Amygdala (tissue), 56 donors: ENCODE measurements around the gene SCAF1.

Source experiments
- DNase-seq, 56 donors: peaks; one replicate each; lab custom pipeline; 2025; lab: John Stamatoyannopoulos, UW

SCAF1 gene

GRCh38 chr19:49642492-49643035 lies 555 bp downstream of the SCAF1 start:
- DNase-seq, result no peak

GRCh38 chr19:49643466-49643865 lies 1.5 kb downstream of the SCAF1 start:
- DNase-seq, result no peak

GRCh38 chr19:49645592-49645991 lies 3.6 kb downstream of the SCAF1 start:
- no peak for DNase-seq

GRCh38 chr19:49645995-49646394 lies 4.0 kb downstream of the SCAF1 start:
- DNase-seq, result no peak

- DNase-seq, result no peak
Observed at GRCh38 chr19:49646586-49646985, 4.6 kb downstream of the SCAF1 start.

GRCh38 chr19:49651029-49651819 lies 9.2 kb downstream of the SCAF1 start:
- DNase-seq, result no peak

- no peak for DNase-seq
Observed at GRCh38 chr19:49651820-49652550, 10.0 kb downstream of the SCAF1 start.

- DNase-seq, result no peak
Observed at GRCh38 chr19:49652551-49653465, 10.8 kb downstream of the SCAF1 start.

- DNase-seq, result no peak
Observed at GRCh38 chr19:49653466-49653806, 11.4 kb downstream of the SCAF1 start.

GRCh38 chr19:49654581-49654980 lies 12.6 kb downstream of the SCAF1 start:
- no peak for DNase-seq

- DNase-seq, result no peak
Observed at GRCh38 chr19:49655570-49656455, 13.8 kb downstream of the SCAF1 start.

GRCh38 chr19:49656456-49657109 lies 14.6 kb downstream of the SCAF1 start:
- no peak for DNase-seq

GRCh38 chr19:49657493-49658138 lies 15.6 kb downstream of the SCAF1 start:
- DNase-seq, result no peak

GRCh38 chr19:49658139-49658517 lies 16.1 kb downstream of the SCAF1 start:
- no peak for DNase-seq

GRCh38 chr19:49658566-49659442 lies 16.8 kb downstream of the SCAF1 start:
- no peak for DNase-seq

GRCh38 chr19:49660338-49660961 lies 18.4 kb downstream of the SCAF1 start:
- DNase-seq, result no peak

- no peak for DNase-seq
Observed at GRCh38 chr19:49662011-49662410, 20.0 kb downstream of the SCAF1 start.
